ENCODE results near the gene TMEM117. TPM values are rescaled to one million over a fixed set of nuclear protein-coding genes. Genes with fewer than 3 reads are reported as not detected.
A peak's percentile ranks its signal among the peaks of the same experiment; 100 is the strongest.

The TMEM117 gene
- total RNA-seq, 2 donors from 2014 or later: 1.5 to 2.8 TPM

GRCh38 chr12:43965899-43966298 is 130.0 kb downstream of the TMEM117 start:
- Mint-ChIP-seq H3K36me3 (peaks cover 6 to 8% of the 10 kb centered on the region in 2 donors), H3K9me3 (no peaks in the 10 kb centered on the region), H3K27ac (no peak overlapping the region)
- no peak for DNase-seq (ENCODE audit: low spot score in 2 of 2)
- ATAC-seq: no peak

- DNase-seq (ENCODE audit: low spot score in 2 of 2) (no peak), ATAC-seq (no peak)
- H3K27ac Mint-ChIP-seq: no peak overlapping the region
- no peaks in the 10 kb centered on the region for H3K9me3 Mint-ChIP-seq
- H3K36me3 Mint-ChIP-seq: peaks cover 6 to 8% of the 10 kb centered on the region in 2 donors
Observed at GRCh38 chr12:43968736-43969135, 132.9 kb downstream of the TMEM117 start.

- no peak for ATAC-seq
- no peak for DNase-seq (ENCODE audit: low spot score in 2 of 2)
- Mint-ChIP-seq H3K9me3 (no peaks in the 10 kb centered on the region), H3K36me3 (peaks cover 6 to 8% of the 10 kb centered on the region in 2 donors), H3K27ac (no peak overlapping the region)
Observed at GRCh38 chr12:43969882-43970281, 134.0 kb downstream of the TMEM117 start.

GRCh38 chr12:43973385-43973784 is 137.5 kb downstream of the TMEM117 start:
- ATAC-seq (peak in 1 of 2 donors; percentile 46), DNase-seq (ENCODE audit: low spot score in 2 of 2) (no peak)
- Mint-ChIP-seq H3K36me3 (peaks cover 13 to 16% of the 10 kb centered on the region in 2 donors), H3K9me3 (peaks cover 11 to 14% of the 10 kb centered on the region in 2 donors), H3K27ac (no peak overlapping the region)

- H3K36me3 Mint-ChIP-seq: peaks cover 13 to 17% of the 10 kb centered on the region in 2 donors
- no peak for DNase-seq (ENCODE audit: low spot score in 2 of 2)
- no peak overlapping the region for H3K27ac Mint-ChIP-seq
- ATAC-seq: no peak
- H3K9me3 Mint-ChIP-seq: peaks cover 11 to 14% of the 10 kb centered on the region in 2 donors
Observed at GRCh38 chr12:43973993-43974392, 138.1 kb downstream of the TMEM117 start.

- Mint-ChIP-seq H3K36me3 (peaks cover 13 to 17% of the 10 kb centered on the region in 2 donors), H3K27ac (no peak overlapping the region), H3K9me3 (peaks cover 11 to 14% of the 10 kb centered on the region in 2 donors)
- no peak for ATAC-seq
- no peak for DNase-seq (ENCODE audit: low spot score in 2 of 2)
Observed at GRCh38 chr12:43976027-43976426, 140.1 kb downstream of the TMEM117 start.

GRCh38 chr12:43978556-43978955 is 142.7 kb downstream of the TMEM117 start:
- DNase-seq (ENCODE audit: low spot score in 2 of 2): no peak
- peaks cover 11 to 14% of the 10 kb centered on the region in 2 donors for H3K9me3 Mint-ChIP-seq
- ATAC-seq: no peak
- peaks cover 13 to 17% of the 10 kb centered on the region in 2 donors for H3K36me3 Mint-ChIP-seq
- no peak overlapping the region for H3K27ac Mint-ChIP-seq

GRCh38 chr12:43979450-43979849 is 143.6 kb downstream of the TMEM117 start:
- peaks cover 13 to 17% of the 10 kb centered on the region in 2 donors for H3K36me3 Mint-ChIP-seq
- no peak for DNase-seq (ENCODE audit: low spot score in 2 of 2)
- H3K27ac Mint-ChIP-seq: no peak overlapping the region
- ATAC-seq: no peak
- H3K9me3 Mint-ChIP-seq: peaks cover 11 to 14% of the 10 kb centered on the region in 2 donors

GRCh38 chr12:43980627-43981191 is 144.8 kb downstream of the TMEM117 start:
- DNase-seq (ENCODE audit: low spot score in 2 of 2) (no peak), ATAC-seq (no peak)
- Mint-ChIP-seq H3K27ac (peak overlapping the region in 1 of 2 donors; percentile 5), H3K36me3 (peaks cover 13 to 15% of the 10 kb centered on the region in 2 donors), H3K9me3 (peaks cover 11 to 14% of the 10 kb centered on the region in 2 donors)

- DNase-seq (ENCODE audit: low spot score in 2 of 2): no peak
- Mint-ChIP-seq H3K27ac (no peak overlapping the region), H3K36me3 (peaks cover 8 to 10% of the 10 kb centered on the region in 2 donors), H3K9me3 (peaks cover 10 to 11% of the 10 kb centered on the region in 2 donors)
- ATAC-seq: no peak
Observed at GRCh38 chr12:43981726-43982125, 145.8 kb downstream of the TMEM117 start.

- Mint-ChIP-seq H3K9me3 (peaks cover 7 to 8% of the 10 kb centered on the region in 2 donors), H3K27ac (no peak overlapping the region), H3K36me3 (peaks cover 7 to 9% of the 10 kb centered on the region in 2 donors)
- ATAC-seq (no peak), DNase-seq (ENCODE audit: low spot score in 2 of 2) (no peak)
Observed at GRCh38 chr12:43982544-43982943, 146.7 kb downstream of the TMEM117 start.

- Mint-ChIP-seq H3K27ac (no peak overlapping the region), H3K36me3 (no peaks in the 10 kb centered on the region), H3K9me3 (no peaks in the 10 kb centered on the region)
- DNase-seq (ENCODE audit: low spot score in 2 of 2) (no peak), ATAC-seq (peak in 1 of 2 donors; percentile 64)
Observed at GRCh38 chr12:43988838-43989560, 153.1 kb downstream of the TMEM117 start.

- H3K36me3 Mint-ChIP-seq: no peaks in the 10 kb centered on the region
- no peak for ATAC-seq
- DNase-seq (ENCODE audit: low spot score in 2 of 2): no peak
Observed at GRCh38 chr12:43992856-43993255, 157.0 kb downstream of the TMEM117 start.

GRCh38 chr12:44000309-44000952 is 164.6 kb downstream of the TMEM117 start:
- Mint-ChIP-seq H3K27ac (peak overlapping the region in 1 of 2 donors; percentile 70), H3K36me3 (no peaks in the 10 kb centered on the region), H3K9me3 (no peaks in the 10 kb centered on the region)
- ATAC-seq (peak; percentile 80 to 85), DNase-seq (ENCODE audit: low spot score in 2 of 2) (peak in 1 of 2 donors; percentile 32)

More at GRCh38 chr12:43992856-43993255, 157.0 kb downstream of the TMEM117 start:
- Mint-ChIP-seq H3K27ac (no peak overlapping the region), H3K9me3 (no peaks in the 10 kb centered on the region)

- Mint-ChIP-seq H3K36me3 (peaks cover under 1 to 2% of the 10 kb centered on the region in 2 donors), H3K27ac (no peak overlapping the region), H3K9me3 (peaks cover 2 to 7% of the 10 kb centered on the region in 2 donors)
- ATAC-seq (no peak), DNase-seq (ENCODE audit: low spot score in 2 of 2) (no peak)
Observed at GRCh38 chr12:44002607-44003006, 166.7 kb downstream of the TMEM117 start.

- DNase-seq (ENCODE audit: low spot score in 2 of 2) (no peak), ATAC-seq (no peak)
- Mint-ChIP-seq H3K36me3 (peaks cover 11 to 12% of the 10 kb centered on the region in 2 donors), H3K27ac (no peak overlapping the region), H3K9me3 (peaks cover 13 to 18% of the 10 kb centered on the region in 2 donors)
Observed at GRCh38 chr12:44003721-44004120, 167.8 kb downstream of the TMEM117 start.

- Mint-ChIP-seq H3K36me3 (no peaks in the 10 kb centered on the region), H3K27ac (no peak overlapping the region), H3K9me3 (no peaks in the 10 kb centered on the region)
- ATAC-seq (peak; percentile 40 to 65), DNase-seq (ENCODE audit: low spot score in 2 of 2) (no peak)
Observed at GRCh38 chr12:44015333-44015941, 179.6 kb downstream of the TMEM117 start.

All from activated naive CD4-positive, alpha-beta T cell treated with anti-CD3 and anti-CD28 coated beads, Interleukin-2, amount 50 U/mL, for 72 hours (primary cell).